AG04450 (cell line): ENCODE data around the gene HDAC7. TPM values are rescaled to one million over a fixed set of nuclear protein-coding genes. Genes with fewer than 3 reads are reported as not detected.

Experiments used
- CTCF ChIA-PET: fragments of 300-600, 350-600 bp; formaldehyde crosslinking; extraction: SDS; loops from one replicate; lab custom pipeline; 2022; ENCODE audit warnings: antibody characterized with exemption, inconsistent platforms; lab: Charles Lee
- POLR2A ChIA-PET: fragments of 350-600 bp; formaldehyde crosslinking; extraction: SDS; loops from one replicate; lab custom pipeline; 2021; ENCODE audit warnings: antibody characterized with exemption, inconsistent platforms; lab: Yijun Ruan, JAX
- DNase-seq: peaks from one replicate; pipeline ENCODE4 v3.0.0-alpha.2; 2011; ENCODE audit warnings: low read depth, low spot score
- H3K27ac ChIP-seq: one replicate; pipeline ENCODE4 v1.5.1; 2012; ENCODE audit warnings: low read depth, low read length, control low read depth
- H3K27me3 ChIP-seq: one replicate; pipeline ENCODE4 v1.6.0; 2012; ENCODE audit warnings: low read length; ENCODE audit not compliant: control insufficient read depth, insufficient read depth
- H3K4me3 ChIP-seq: 2 replicates; pipeline ENCODE4 v1.5.1; 2011; ENCODE audit warnings: mild to moderate bottlenecking, low read depth, low read length, control low read depth
- H3K9me3 ChIP-seq: 2 replicates; pipeline ENCODE4 v1.5.1; 2012; ENCODE audit warnings: low read length; ENCODE audit not compliant: control insufficient read depth, insufficient read depth
- CTCF ChIP-seq: IDR thresholded peaks from 2 replicates; pipeline ENCODE4 v1.5.1; 2011; ENCODE audit warnings: low read depth, low read length, control low read depth, inconsistent platforms
- polyA plus RNA-seq: library from polyadenylated mRNA; depleted of rRNA; stranded (reverse); fragments of >200 nt; gene quantifications from 2 replicates; pipeline ENCODE4 v1.2.3, GENCODE V29; 2011

Gene HDAC7
- polyA plus RNA-seq, 1 experiment, result 17.1 TPM

GRCh38 chr12:47795814-47796411 lies 23.8 kb downstream of the HDAC7 start:
- CTCF ChIA-PET, result interaction anchor here (7.3 kb wide), 1 partner anchor 42 kb away, joined by 69 read pairs; no protein-coding TSS in a partner anchor
- no peak overlapping the region for H3K27ac ChIP-seq
- TF ChIP-seq CTCF, result no peak

GRCh38 chr12:47795121-47795813 lies 24.4 kb downstream of the HDAC7 start:
- ChIA-PET POLR2A (no interaction called here), CTCF (no interaction called here)
- TF ChIP-seq CTCF, result no peak
- H3K9me3 ChIP-seq, result no peaks in the 10 kb centered on the region; the same call in 1 of the 2 replicates
- no peaks in the 10 kb centered on the region for H3K27me3 ChIP-seq
- H3K4me3 ChIP-seq, result no peak overlapping the region
- no peak overlapping the region for H3K27ac ChIP-seq
- no peak for DNase-seq

More at GRCh38 chr12:47795814-47796411, 23.8 kb downstream of the HDAC7 start:
- no peak for DNase-seq
- Histone ChIP-seq H3K4me3 (no peak overlapping the region), H3K9me3 (no peaks in the 10 kb centered on the region; the same call in 1 of the 2 replicates), H3K27me3 (no peaks in the 10 kb centered on the region)
- POLR2A ChIA-PET, result no interaction called here

GRCh38 chr12:47794679-47795078 lies 25.0 kb downstream of the HDAC7 start:
- no peak for DNase-seq
- CTCF ChIA-PET, result interaction anchor here (0.7 to 0.9 kb wide), 2 partner anchors 44 to 77 kb away, joined by 3 read pairs; no protein-coding TSS in a partner anchor
- TF ChIP-seq CTCF, result no peak

GRCh38 chr12:47793015-47793681 lies 26.6 kb downstream of the HDAC7 start:
- no peak for TF ChIP-seq CTCF
- CTCF ChIA-PET, result interaction anchor here (0.9 to 2.7 kb wide), 4 partner anchors 9 to 48 kb away, joined by 3 to 15 read pairs (median 4); no protein-coding TSS in a partner anchor
- POLR2A ChIA-PET, result no interaction called here
- H3K27ac ChIP-seq, result no peak overlapping the region
- no peaks in the 10 kb centered on the region; the same call in 1 of the 2 replicates for H3K9me3 ChIP-seq
- no peak overlapping the region for H3K4me3 ChIP-seq
- DNase-seq, result no peak
- no peaks in the 10 kb centered on the region for H3K27me3 ChIP-seq

More at GRCh38 chr12:47794679-47795078, 25.0 kb downstream of the HDAC7 start:
- POLR2A ChIA-PET, result no interaction called here
- no peaks in the 10 kb centered on the region; the same call in 1 of the 2 replicates for H3K9me3 ChIP-seq
- H3K27me3 ChIP-seq, result no peaks in the 10 kb centered on the region
- H3K4me3 ChIP-seq, result no peak overlapping the region
- no peak overlapping the region for H3K27ac ChIP-seq
